MCF 10A (cell line): Measurements from ENCODE around the gene CA10. TPM values are rescaled to one million over a fixed set of nuclear protein-coding genes. Genes with fewer than 3 reads are reported as not detected.

ENCODE experiments used
- BruUV-seq: library from RNA; stranded (reverse); fragments of 400-500 nt; replicated peaks from 2 replicates; lab custom pipeline; 2021; lab: Mats Ljungman, UMichigan
- CTCF ChIA-PET: fragments of 300-600 bp; sonication (Branson Sonifier 250); formaldehyde crosslinking; extraction: SDS; loops from one replicate; lab custom pipeline; 2021; ENCODE audit warnings: antibody characterized with exemption, inconsistent platforms; lab: Yijun Ruan, JAX
- POLR2A ChIA-PET: fragments of 300-600, 350-650 bp; sonication (Branson Sonifier 250); formaldehyde crosslinking; extraction: SDS; loops from one replicate; lab custom pipeline; 2020; ENCODE audit warnings: antibody characterized with exemption, inconsistent platforms; lab: Yijun Ruan, JAX
- DNase-seq: peaks from one replicate; pipeline ENCODE4 v3.0.0-alpha.2; 2018; ENCODE audit not compliant: unreplicated experiment
- H3K27ac Mint-ChIP-seq: one replicate; pipeline ENCODE4 v1.8.0; 2022; ENCODE audit warnings: mild to moderate bottlenecking, low read depth, mixed read lengths; ENCODE audit not compliant: unreplicated experiment
- H3K27me3 Mint-ChIP-seq: one replicate; pipeline ENCODE4 v1.8.0; 2022; ENCODE audit warnings: mixed read lengths; ENCODE audit not compliant: insufficient read depth, unreplicated experiment
- H3K36me3 Mint-ChIP-seq: one replicate; pipeline ENCODE4 v1.8.0; 2022; ENCODE audit warnings: mild to moderate bottlenecking, moderate library complexity, mixed read lengths; ENCODE audit not compliant: insufficient read depth, unreplicated experiment
- H3K4me1 Mint-ChIP-seq: one replicate; pipeline ENCODE4 v1.8.0; 2022; ENCODE audit warnings: mixed read lengths; ENCODE audit not compliant: insufficient read depth, unreplicated experiment
- H3K4me3 Mint-ChIP-seq: one replicate; pipeline ENCODE4 v1.8.0; 2022; ENCODE audit warnings: mild to moderate bottlenecking, moderate library complexity, mixed read lengths; ENCODE audit not compliant: unreplicated experiment
- H3K9me3 Mint-ChIP-seq: one replicate; pipeline ENCODE4 v1.8.0; 2022; ENCODE audit warnings: mixed read lengths; ENCODE audit not compliant: unreplicated experiment
- intact Hi-C: fragments of 100-400 bp; cut with micrococcal nuclease; formaldehyde crosslinking; loops from 2 replicates; pipeline ENCODE4 v1.14.1; 2022
- total RNA-seq: library from RNA; stranded (reverse); gene quantifications from 2 replicates; pipeline ENCODE4 v1.2.3, GENCODE V29; 2022
- TF ChIP-seq, protein P1 (sequence below): fragments of 200-600 bp; IDR thresholded peaks from one replicate; pipeline ENCODE4 v1.8.0; 2022; ENCODE audit warnings: antibody characterized with exemption, mild to moderate bottlenecking; ENCODE audit not compliant: unreplicated experiment

The CA10 gene
- total RNA-seq, 1 experiment from 2014 or later = not detected

GRCh38 chr17:51955245-51955644, 203.3 kb downstream of the CA10 start:
- intact Hi-C loops = no loop called here
- no peak overlapping the region for H3K27ac Mint-ChIP-seq

GRCh38 chr17:51954232-51954765, 204.2 kb downstream of the CA10 start:
- Mint-ChIP-seq H3K36me3 (no peaks in the 10 kb centered on the region), H3K27me3 (peaks cover 36% of the 10 kb centered on the region), H3K4me1 (no peaks in the 10 kb centered on the region), H3K27ac (no peak overlapping the region), H3K9me3 (no peaks in the 10 kb centered on the region), H3K4me3 (no peak overlapping the region)
- ChIA-PET POLR2A (interaction anchor here (0.9 kb wide), 1 partner anchor 11 kb away, joined by 3 read pairs; no protein-coding TSS in a partner anchor), CTCF (interaction anchor here (0.5 kb wide), 1 partner anchor 891 kb away, joined by 3 read pairs; no protein-coding TSS in a partner anchor)
- TF ChIP-seq, protein P1, sequence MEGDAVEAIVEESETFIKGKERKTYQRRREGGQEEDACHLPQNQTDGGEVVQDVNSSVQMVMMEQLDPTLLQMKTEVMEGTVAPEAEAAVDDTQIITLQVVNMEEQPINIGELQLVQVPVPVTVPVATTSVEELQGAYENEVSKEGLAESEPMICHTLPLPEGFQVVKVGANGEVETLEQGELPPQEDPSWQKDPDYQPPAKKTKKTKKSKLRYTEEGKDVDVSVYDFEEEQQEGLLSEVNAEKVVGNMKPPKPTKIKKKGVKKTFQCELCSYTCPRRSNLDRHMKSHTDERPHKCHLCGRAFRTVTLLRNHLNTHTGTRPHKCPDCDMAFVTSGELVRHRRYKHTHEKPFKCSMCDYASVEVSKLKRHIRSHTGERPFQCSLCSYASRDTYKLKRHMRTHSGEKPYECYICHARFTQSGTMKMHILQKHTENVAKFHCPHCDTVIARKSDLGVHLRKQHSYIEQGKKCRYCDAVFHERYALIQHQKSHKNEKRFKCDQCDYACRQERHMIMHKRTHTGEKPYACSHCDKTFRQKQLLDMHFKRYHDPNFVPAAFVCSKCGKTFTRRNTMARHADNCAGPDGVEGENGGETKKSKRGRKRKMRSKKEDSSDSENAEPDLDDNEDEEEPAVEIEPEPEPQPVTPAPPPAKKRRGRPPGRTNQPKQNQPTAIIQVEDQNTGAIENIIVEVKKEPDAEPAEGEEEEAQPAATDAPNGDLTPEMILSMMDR = no peak
- BruUV-seq = no TSS peak
- DNase-seq = no peak
- intact Hi-C loops = no loop called here

More at GRCh38 chr17:51955245-51955644, 203.3 kb downstream of the CA10 start:
- H3K27me3 Mint-ChIP-seq = peaks cover 40% of the 10 kb centered on the region
- no peaks in the 10 kb centered on the region for H3K36me3 Mint-ChIP-seq
- DNase-seq = no peak
- CTCF ChIA-PET = interaction anchor here (0.7 kb wide), 1 partner anchor 163 kb away, joined by 3 read pairs; no protein-coding TSS in a partner anchor
- H3K4me3 Mint-ChIP-seq = no peak overlapping the region
- POLR2A ChIA-PET = interaction anchor here (0.7 to 0.9 kb wide), 2 partner anchors 10 to 15 kb away, joined by 3 read pairs; no protein-coding TSS in a partner anchor
- H3K9me3 Mint-ChIP-seq = no peaks in the 10 kb centered on the region
- TF ChIP-seq, protein P1 = no peak
- BruUV-seq = no TSS peak
- no peaks in the 10 kb centered on the region for H3K4me1 Mint-ChIP-seq

DNA sequence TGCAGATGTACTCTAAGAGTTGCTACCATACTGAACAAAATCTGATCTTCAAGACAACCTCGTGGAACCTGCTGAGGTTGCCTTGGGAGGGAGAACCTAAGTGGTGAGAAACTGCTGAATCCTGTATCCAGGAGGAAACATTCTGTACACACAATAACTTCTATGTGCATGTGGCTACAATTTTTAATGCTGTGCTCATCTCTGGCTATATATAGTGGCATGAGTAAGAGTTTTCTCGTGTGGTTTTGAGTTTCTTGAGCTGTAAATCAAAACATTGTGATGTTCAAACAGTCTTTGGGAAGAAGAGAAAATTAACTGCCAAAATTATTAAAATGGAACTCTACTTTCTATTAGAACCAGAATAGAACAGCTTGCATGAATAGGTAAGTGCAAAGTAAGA, 206.8 kb downstream of the CA10 start:
- BruUV-seq = no TSS peak
- CTCF ChIA-PET = interaction anchor here (0.6 kb wide), 1 partner anchor 269 kb away, joined by 5 read pairs; no protein-coding TSS in a partner anchor
- POLR2A ChIA-PET = no interaction called here
- no peak overlapping the region for H3K27ac Mint-ChIP-seq
- DNase-seq = no peak
- peaks cover 8% of the 10 kb centered on the region for H3K4me1 Mint-ChIP-seq
- H3K36me3 Mint-ChIP-seq = no peaks in the 10 kb centered on the region
- intact Hi-C loops = no loop called here
- no peak overlapping the region for H3K4me3 Mint-ChIP-seq
- TF ChIP-seq, protein P1 = no peak
- H3K27me3 Mint-ChIP-seq = peaks cover 28% of the 10 kb centered on the region
- no peaks in the 10 kb centered on the region for H3K9me3 Mint-ChIP-seq

DNA sequence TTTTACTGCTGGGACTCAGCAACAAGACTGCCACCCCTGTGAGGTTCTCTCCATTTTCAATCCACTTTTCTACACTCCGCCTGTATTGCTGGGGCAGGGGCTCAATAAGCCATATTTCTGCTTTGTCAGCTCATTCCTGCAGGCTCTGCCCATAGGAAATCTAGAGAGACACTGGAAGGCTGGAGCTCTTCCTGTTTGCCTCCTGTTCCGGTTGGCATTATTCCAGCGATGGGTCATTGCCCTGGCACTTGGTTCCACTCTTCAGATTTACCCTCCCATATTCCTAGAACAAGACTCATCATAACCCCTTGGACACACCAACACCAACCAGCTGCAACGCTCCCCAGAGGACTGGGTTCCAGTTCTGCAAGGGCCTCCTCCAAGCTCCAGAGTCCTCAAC, 210.4 kb downstream of the CA10 start:
- intact Hi-C loops = no loop called here
- no peaks in the 10 kb centered on the region for H3K36me3 Mint-ChIP-seq
- no TSS peak for BruUV-seq
- H3K9me3 Mint-ChIP-seq = no peaks in the 10 kb centered on the region
- peaks cover 15% of the 10 kb centered on the region for H3K27me3 Mint-ChIP-seq
- H3K4me1 Mint-ChIP-seq = peaks cover 8% of the 10 kb centered on the region
- TF ChIP-seq, protein P1 = no peak
- peak; percentile 34 for DNase-seq
- CTCF ChIA-PET = no interaction called here
- POLR2A ChIA-PET = no interaction called here
- H3K27ac Mint-ChIP-seq = no peak overlapping the region
- H3K4me3 Mint-ChIP-seq = no peak overlapping the region
